Activated naive CD8-positive, alpha-beta T cell treated with anti-CD3 and anti-CD28 coated beads, Interleukin-2, amount 50 U/mL, for 24 hours (primary cell): ENCODE data around the gene SUN2.

Source experiments
- ATAC-seq: fragments of 150-1000 bp; cut with Tn5 transposase; one replicate; pipeline ENCODE4 v1.10.0; 2021
- DNase-seq: peaks from one replicate; pipeline ENCODE4 v3.0.0; 2021
- H3K27ac Mint-ChIP-seq: one replicate; pipeline ENCODE4 v1.8.0; 2021; ENCODE audit warnings: mild to moderate bottlenecking, mixed read lengths
- H3K27me3 Mint-ChIP-seq: one replicate; pipeline ENCODE4 v1.8.0; 2021; ENCODE audit warnings: mixed read lengths
- H3K36me3 Mint-ChIP-seq: one replicate; pipeline ENCODE4 v1.8.0; 2021; ENCODE audit warnings: low read depth, mixed read lengths
- H3K4me1 Mint-ChIP-seq: one replicate; pipeline ENCODE4 v1.8.0; 2021; ENCODE audit warnings: mixed read lengths
- H3K4me3 Mint-ChIP-seq: one replicate; pipeline ENCODE4 v1.8.0; 2021; ENCODE audit warnings: mild to moderate bottlenecking, moderate library complexity, mixed read lengths
- H3K9me3 Mint-ChIP-seq: one replicate; pipeline ENCODE4 v1.8.0; 2021; ENCODE audit warnings: mixed read lengths

SUN2 gene

DNA sequence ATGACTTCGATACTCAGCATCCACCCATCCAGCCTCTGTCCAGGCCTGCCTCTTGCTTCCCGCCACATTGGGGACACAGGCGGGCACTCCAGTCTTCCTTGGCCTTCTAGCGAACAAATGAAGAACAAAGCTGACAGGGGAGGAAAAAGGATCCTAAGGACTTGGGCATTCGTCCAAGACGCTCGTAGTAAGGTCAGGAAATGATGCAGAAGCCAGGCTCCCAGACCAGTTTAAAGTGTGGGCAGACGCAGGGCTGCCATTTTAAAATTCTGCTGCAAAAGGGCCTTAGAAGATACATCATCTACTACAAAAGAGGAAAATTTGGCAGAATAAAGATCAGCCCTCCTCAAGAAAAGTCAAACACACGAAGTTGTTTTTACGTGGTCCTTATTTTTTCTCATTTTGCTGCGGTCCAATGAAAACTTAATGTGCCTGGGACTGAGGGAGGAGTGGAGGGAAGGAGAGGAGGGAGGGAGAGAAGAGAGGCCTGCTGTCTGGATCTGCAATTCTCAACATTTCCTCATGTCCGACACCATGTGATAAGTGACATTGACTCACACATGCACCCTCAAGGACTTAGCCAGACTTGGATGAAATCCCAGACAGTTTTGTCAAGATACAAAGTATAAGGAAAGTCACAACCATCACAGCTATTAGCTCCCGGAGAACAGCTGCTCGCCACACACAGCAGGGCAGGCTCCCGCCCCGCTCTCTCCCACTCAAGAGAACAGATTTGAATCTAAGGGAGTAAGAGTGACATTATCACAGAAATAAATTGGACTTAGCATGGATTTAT, 32.4 kb upstream of the SUN2 start:
- no peaks in the 10 kb centered on the region for H3K36me3 Mint-ChIP-seq
- no peak overlapping the region for H3K4me3 Mint-ChIP-seq
- ATAC-seq, result no peak

DNA sequence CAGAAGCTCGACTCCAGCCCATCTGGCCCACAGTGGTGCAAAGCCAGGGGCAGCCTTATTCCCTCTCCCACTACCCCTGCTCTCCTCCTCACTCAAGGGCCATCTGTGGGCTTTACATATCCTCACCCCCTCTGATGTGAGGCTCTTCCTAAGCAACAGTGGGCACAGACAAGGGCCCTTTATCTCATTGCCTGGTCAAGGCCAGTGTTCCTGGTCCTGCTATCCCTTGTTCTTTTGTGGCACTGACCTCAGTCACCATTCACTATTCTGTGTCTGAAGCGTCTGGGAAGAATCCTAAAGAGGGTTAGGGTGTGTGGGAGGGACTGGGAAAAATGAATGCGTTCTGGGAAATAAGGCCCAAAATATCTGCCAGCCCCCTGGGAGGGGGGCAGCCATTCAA, 30.8 kb upstream of the SUN2 start:
- Mint-ChIP-seq H3K27me3 (no peaks in the 10 kb centered on the region), H3K4me1 (peaks cover 1% of the 10 kb centered on the region), H3K36me3 (peaks cover 2% of the 10 kb centered on the region), H3K9me3 (no peaks in the 10 kb centered on the region), H3K27ac (no peak overlapping the region), H3K4me3 (no peak overlapping the region)
- ATAC-seq, result no peak
- no peak for DNase-seq

More for the DNA sequence above, 32.4 kb upstream of the SUN2 start:
- no peaks in the 10 kb centered on the region for H3K9me3 Mint-ChIP-seq
- no peaks in the 10 kb centered on the region for H3K27me3 Mint-ChIP-seq
- H3K27ac Mint-ChIP-seq, result no peak overlapping the region
- H3K4me1 Mint-ChIP-seq, result peaks cover 4% of the 10 kb centered on the region
- no peak for DNase-seq

DNA sequence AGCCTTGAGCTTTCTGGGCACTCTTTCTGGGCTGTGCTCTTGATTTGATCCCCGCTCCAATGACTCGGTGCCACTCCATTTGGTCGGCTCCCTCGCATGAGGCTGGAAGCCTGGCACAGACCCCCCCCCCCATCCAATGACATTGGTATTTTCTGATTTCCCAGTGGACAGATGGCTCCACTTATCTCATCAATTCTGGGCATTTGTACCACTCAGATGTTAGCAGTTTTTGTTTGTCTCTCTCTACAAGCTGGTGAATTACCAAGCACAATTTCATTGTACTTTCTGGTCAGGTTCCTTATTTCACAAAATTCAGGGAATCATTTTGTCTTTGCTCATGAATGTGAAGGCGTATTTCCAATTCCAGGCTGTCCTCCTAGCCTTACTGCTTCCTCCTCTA, 29.1 kb upstream of the SUN2 start:
- H3K36me3 Mint-ChIP-seq, result peaks cover 2% of the 10 kb centered on the region
- H3K27me3 Mint-ChIP-seq, result no peaks in the 10 kb centered on the region
- peaks cover 1% of the 10 kb centered on the region for H3K4me1 Mint-ChIP-seq
- DNase-seq (no peak), ATAC-seq (no peak)
- no peaks in the 10 kb centered on the region for H3K9me3 Mint-ChIP-seq
- H3K4me3 Mint-ChIP-seq, result no peak overlapping the region
- H3K27ac Mint-ChIP-seq, result no peak overlapping the region

DNA sequence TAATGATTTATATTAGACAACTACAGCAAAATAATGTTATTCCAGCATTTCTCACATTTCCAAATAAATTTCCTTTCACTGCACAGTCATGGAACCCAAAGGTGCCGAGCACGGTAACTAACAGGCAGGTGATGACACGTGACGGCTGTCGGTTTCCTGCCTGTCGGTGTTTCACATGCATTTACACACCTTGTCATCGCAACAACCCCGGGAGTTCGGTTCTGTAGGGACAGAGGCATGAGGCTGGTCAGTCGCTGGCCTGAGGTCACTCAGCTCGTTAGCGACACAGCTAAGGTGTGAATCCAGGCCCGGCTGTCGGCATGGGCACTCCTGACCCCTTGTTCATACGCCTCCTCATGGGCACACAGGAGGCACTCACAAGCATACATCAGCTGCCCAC, 28.2 kb upstream of the SUN2 start:
- no peak for DNase-seq
- Mint-ChIP-seq H3K27ac (no peak overlapping the region), H3K4me1 (peaks cover 1% of the 10 kb centered on the region), H3K4me3 (no peak overlapping the region), H3K36me3 (peaks cover 2% of the 10 kb centered on the region), H3K27me3 (no peaks in the 10 kb centered on the region), H3K9me3 (no peaks in the 10 kb centered on the region)
- ATAC-seq, result no peak

DNA sequence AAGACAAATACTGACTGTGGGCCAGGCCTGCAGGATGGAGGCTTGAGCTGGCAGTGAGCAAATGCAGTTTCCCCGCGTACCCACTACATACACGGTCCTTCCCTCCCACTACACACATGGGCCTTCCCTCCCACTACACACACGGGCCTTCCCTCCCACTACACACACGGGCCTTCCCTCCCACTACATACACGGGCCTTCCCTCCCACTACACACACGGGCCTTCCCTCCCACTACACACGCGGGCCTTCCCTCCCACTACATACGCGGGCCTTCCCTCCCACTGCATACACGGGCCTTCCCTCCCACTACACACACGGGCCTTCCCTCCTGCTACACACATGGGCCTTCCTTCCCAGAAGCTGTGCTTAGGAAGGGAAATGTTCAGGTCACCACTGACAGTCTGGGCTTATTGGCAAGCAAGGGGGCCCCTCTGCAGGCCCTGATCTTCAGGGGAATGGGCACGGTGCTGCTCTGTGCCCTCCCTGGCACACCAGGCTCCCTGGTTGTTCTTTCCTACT, 27.4 kb upstream of the SUN2 start:
- Mint-ChIP-seq H3K4me3 (no peak overlapping the region), H3K9me3 (no peaks in the 10 kb centered on the region), H3K36me3 (peaks cover 2% of the 10 kb centered on the region), H3K27ac (no peak overlapping the region), H3K27me3 (no peaks in the 10 kb centered on the region), H3K4me1 (peaks cover 1% of the 10 kb centered on the region)
- DNase-seq, result no peak
- ATAC-seq, result no peak

DNA sequence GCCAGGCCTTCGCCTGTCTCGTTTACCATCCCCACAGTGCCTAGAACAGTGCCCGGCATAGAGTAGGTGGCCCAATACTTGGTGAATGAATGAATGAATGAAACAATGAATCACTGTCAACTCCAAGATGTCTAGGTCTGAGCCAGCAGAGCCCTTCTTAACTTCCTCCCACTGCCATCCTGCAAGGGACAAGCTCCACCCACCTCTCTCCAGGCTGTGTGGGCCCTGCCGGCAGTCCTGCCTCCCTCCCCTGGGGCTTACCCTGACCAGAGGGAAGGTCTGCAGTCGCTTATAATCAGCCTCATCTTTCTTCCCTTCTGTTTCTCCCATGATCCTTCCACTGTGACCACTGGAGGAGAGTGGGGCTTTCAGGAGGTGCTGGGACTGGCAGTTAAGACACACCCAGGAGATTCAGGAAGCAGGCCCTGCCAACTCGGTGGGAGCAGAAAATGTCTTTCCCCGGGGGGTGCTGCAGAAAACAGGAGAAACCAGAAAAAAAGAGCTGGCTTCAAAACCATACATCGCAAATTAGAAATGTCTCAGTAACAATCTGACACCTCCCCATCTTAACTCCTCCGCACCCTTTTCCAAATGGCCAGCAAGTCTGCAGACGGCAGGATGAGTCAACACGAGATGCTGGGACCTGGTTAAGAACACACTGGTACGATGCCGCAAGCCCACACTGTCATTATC, 26.8 kb upstream of the SUN2 start:
- no peaks in the 10 kb centered on the region for H3K9me3 Mint-ChIP-seq
- peaks cover 2% of the 10 kb centered on the region for H3K36me3 Mint-ChIP-seq
- H3K4me1 Mint-ChIP-seq, result peaks cover 1% of the 10 kb centered on the region
- H3K27me3 Mint-ChIP-seq, result no peaks in the 10 kb centered on the region
- H3K27ac Mint-ChIP-seq, result no peak overlapping the region
- DNase-seq (no peak), ATAC-seq (no peak)
- H3K4me3 Mint-ChIP-seq, result no peak overlapping the region

DNA sequence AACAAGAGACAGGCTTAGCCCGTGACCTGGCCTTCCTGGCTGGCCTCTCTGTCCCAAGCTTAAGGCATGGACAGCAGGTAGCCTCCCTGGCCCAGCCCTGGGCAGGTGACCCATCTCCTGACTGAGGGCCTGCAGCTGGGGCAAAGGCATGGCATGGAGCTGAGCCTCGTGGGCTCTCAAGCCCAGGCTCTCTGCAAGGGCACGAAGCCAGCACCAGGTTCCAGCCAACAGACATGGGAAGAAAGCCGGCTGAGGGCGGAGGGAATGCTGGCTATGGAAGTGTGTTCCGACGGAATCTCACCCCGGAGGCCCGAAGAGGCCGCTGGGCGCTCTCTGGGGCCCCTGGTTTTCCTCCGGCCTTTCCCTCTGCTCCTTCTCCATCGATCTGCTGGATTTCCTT, 25.2 kb upstream of the SUN2 start:
- H3K4me1 Mint-ChIP-seq, result peaks cover 1% of the 10 kb centered on the region
- DNase-seq (no peak), ATAC-seq (no peak)
- peaks cover 2% of the 10 kb centered on the region for H3K36me3 Mint-ChIP-seq
- no peak overlapping the region for H3K27ac Mint-ChIP-seq
- no peaks in the 10 kb centered on the region for H3K27me3 Mint-ChIP-seq
- no peaks in the 10 kb centered on the region for H3K9me3 Mint-ChIP-seq
- no peak overlapping the region for H3K4me3 Mint-ChIP-seq

DNA sequence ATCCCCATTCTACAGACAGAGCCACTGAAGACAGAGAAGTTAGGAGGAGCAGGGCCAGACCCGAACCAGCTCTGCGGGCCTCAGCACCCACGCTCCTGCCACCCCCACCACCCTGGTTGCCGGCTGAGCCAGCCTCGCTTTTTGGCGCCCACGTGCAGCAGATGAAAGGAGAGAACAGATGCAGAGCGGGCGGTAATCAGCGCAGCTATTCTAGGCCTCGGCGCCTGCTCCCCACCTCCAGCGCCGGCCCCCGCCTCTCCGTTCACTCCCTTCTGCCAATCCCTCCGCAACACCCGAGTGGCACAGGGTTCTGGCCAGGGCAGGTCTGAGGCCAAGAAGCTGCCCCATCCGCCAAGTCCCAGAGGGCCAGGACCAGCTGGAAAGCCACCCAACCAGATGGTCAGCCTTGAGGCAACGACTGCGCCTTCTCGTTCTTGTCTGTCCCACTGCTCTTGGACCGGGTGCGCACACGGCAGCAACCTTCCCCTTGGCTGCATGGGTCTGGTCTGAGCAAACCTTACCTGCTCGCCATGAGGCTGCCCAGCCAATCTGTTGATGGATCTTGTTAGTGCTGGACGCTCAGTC, 21.4 kb upstream of the SUN2 start:
- DNase-seq (no peak), ATAC-seq (no peak)
- H3K27me3 Mint-ChIP-seq, result no peaks in the 10 kb centered on the region
- H3K27ac Mint-ChIP-seq, result no peak overlapping the region
- peaks cover 6% of the 10 kb centered on the region for H3K4me1 Mint-ChIP-seq
- peaks cover 1% of the 10 kb centered on the region for H3K36me3 Mint-ChIP-seq
- no peaks in the 10 kb centered on the region for H3K9me3 Mint-ChIP-seq
- H3K4me3 Mint-ChIP-seq, result no peak overlapping the region

DNA sequence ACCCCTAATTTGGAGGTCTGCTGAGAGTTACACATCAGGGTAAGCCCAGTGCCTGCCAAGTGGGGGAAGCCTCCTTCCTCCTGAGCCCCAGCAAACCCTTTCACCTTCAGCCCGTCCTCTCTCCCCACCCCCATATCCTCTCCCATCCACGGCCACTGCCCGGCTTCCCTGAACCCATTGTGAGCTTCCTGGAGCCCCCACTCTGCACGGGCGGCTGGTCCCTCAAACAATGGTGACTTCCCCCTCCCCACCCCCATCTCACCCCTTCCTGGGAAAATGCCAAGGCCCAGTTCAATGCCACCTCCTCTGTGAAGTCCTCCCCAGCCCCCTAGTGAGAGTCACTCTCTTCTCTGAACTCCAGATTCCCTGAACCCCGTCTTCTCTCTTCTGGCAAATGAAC, 20.3 kb upstream of the SUN2 start:
- Mint-ChIP-seq H3K27me3 (no peaks in the 10 kb centered on the region), H3K4me3 (no peak overlapping the region), H3K9me3 (no peaks in the 10 kb centered on the region), H3K4me1 (peaks cover 6% of the 10 kb centered on the region), H3K36me3 (no peaks in the 10 kb centered on the region), H3K27ac (no peak overlapping the region)
- ATAC-seq, result no peak
- no peak for DNase-seq

DNA sequence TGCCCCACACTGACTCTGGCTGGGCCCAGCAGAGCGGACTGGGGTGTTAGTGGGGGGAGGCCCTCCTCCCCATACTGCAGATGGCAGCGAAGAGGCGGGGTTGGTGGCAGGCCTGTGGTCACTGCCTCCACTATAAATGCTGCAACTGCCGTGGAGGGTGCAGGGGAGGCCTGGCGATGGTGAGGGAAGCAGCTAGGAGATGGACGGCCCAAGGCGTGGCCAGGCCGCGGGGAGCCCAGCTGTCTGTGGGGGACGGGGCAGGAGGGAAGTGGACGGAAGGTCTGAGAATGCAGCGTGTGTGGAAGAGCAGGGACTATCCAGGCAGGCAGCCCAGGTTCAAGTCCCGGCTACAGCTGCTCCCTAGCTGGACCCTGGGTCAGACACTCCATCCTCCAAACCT, 19.9 kb upstream of the SUN2 start:
- H3K36me3 Mint-ChIP-seq, result no peaks in the 10 kb centered on the region
- ATAC-seq, result no peak
- H3K4me3 Mint-ChIP-seq, result no peak overlapping the region
- no peaks in the 10 kb centered on the region for H3K27me3 Mint-ChIP-seq
- no peak for DNase-seq
- no peaks in the 10 kb centered on the region for H3K9me3 Mint-ChIP-seq
- H3K27ac Mint-ChIP-seq, result no peak overlapping the region
- peaks cover 6% of the 10 kb centered on the region for H3K4me1 Mint-ChIP-seq

DNA sequence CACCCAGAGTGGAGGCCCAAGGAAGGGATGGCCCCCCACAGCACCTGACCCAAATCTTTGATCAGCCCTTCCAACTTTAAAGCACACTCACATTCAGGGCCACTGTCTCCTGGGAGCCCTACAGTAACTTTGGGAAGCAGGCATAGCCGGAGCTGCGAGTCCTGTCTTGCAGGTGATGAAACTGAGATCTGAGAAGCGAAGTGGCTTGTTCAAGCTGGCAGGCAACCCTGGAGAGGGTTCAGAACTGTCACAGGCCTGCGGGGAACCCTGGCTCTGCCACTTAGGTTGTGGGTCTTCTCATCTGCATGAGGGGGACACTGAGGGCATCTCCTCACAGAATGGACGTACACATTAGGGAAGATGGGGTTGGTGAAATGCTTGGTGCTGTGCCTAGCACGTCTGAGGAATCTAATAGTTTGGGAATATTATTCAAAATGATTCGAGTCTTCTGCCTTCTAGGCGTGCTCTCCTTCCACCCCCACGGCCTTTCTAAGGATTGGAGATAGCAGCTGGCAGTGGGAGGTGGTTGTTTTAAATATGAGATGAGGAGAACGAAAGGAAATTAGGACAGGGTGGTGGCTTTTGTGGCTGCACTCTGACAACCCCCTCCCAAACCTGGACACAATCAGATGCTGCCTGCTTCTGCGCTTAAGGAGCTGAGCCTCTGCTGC, 18.8 kb upstream of the SUN2 start:
- no peak overlapping the region for H3K4me3 Mint-ChIP-seq
- DNase-seq, result no peak
- ATAC-seq, result no peak
- H3K9me3 Mint-ChIP-seq, result no peaks in the 10 kb centered on the region
- H3K27ac Mint-ChIP-seq, result no peak overlapping the region
- H3K4me1 Mint-ChIP-seq, result peaks cover 6% of the 10 kb centered on the region
- no peaks in the 10 kb centered on the region for H3K36me3 Mint-ChIP-seq
- no peaks in the 10 kb centered on the region for H3K27me3 Mint-ChIP-seq

DNA sequence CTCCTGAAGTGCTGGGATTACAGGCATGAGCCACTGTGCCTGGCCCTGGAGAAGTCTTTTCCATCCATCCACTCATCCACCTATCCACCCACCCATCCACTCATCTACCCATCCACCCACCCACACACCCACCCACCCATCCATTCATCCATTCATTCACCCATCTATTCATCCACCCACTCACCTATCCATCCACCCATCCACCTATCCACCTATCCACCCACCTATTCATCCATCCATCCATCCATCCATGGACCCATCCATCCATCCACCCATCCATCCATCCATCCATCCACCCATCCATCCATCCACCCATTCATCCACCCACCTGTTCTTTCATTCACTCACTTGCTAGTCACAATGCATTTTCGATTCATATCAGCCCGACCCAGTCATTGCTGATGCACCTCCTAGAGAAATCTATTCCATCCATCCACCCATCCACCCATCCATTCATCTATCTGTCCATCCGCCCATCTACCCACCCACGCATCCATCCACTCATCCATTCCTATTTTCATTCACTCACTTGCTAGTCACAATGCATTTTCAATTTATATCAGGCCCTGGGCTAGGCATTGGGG, 17.7 kb upstream of the SUN2 start:
- H3K4me3 Mint-ChIP-seq, result no peak overlapping the region
- ATAC-seq (no peak), DNase-seq (no peak)
- no peaks in the 10 kb centered on the region for H3K9me3 Mint-ChIP-seq
- H3K27ac Mint-ChIP-seq, result no peak overlapping the region
- no peaks in the 10 kb centered on the region for H3K36me3 Mint-ChIP-seq
- H3K27me3 Mint-ChIP-seq, result no peaks in the 10 kb centered on the region
- peaks cover 6% of the 10 kb centered on the region for H3K4me1 Mint-ChIP-seq

DNA sequence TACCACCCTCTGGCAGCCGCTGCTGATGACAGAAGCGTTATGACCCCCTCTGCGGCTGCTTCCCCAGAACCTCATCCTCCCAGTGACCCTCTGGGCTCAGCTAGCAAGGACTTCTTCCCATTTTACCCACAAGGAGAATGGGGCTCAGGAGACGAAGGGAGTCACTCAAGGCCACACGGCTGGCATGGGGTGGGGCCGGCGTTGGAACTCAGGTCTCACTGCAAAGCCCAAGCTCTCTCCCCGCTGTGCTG, 16.8 kb upstream of the SUN2 start:
- Mint-ChIP-seq H3K27ac (no peak overlapping the region), H3K9me3 (no peaks in the 10 kb centered on the region), H3K4me1 (peaks cover 6% of the 10 kb centered on the region), H3K4me3 (no peak overlapping the region), H3K36me3 (no peaks in the 10 kb centered on the region), H3K27me3 (no peaks in the 10 kb centered on the region)
- DNase-seq (no peak), ATAC-seq (no peak)

DNA sequence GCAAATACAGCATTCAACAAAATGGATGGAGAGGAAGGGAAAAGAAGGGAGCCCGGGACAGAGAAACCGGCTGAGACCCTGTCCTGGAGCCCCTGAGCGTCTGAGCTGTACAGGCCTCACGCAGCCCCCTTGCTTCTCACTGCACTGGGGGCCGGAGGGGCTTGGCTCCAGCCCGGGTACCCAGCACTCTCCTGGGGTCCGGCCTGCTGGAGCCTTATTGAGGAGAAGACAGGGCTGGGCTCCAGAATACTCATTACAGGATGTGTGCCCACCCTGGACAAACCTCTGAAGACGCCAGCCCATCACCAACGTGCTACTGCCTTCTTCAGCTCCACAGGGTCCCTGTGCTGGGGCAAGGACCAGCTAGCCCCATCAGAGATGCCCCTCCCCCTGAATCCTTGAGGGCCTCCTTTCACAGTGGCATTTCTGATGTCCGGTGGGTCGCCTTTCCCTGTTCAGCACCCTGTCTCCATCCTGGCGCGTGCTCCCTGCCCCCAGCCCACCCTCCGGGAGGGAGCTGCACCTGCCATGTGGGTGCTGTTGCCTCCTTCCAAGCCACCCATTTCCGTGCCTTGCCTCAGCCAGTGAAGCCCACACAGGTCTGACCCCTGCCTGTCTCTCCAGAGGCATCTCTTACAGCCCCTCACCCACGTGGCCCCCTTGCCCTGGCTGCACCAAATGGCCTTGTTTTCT, 14.6 kb upstream of the SUN2 start:
- Mint-ChIP-seq H3K36me3 (no peaks in the 10 kb centered on the region), H3K27me3 (no peaks in the 10 kb centered on the region), H3K9me3 (no peaks in the 10 kb centered on the region), H3K4me1 (peaks cover 4% of the 10 kb centered on the region), H3K4me3 (no peak overlapping the region), H3K27ac (no peak overlapping the region)
- ATAC-seq (no peak), DNase-seq (no peak)
